Testis (tissue), 2 donors: ENCODE results near the gene CPD.

Experiments used
- POLR2A ChIP-seq: fragments of 450-650 bp; IDR thresholded peaks from one replicate; pipeline ENCODE4 v1.6.1; 2017; ENCODE audit warnings: antibody characterized with exemption, mild to moderate bottlenecking, moderate library complexity
- TF ChIP-seq, protein P1 (sequence below), 3 experiments: fragments of 450-650 bp in 2 of 3; fragments of 200-600 bp in 1 of 3; sonication (generic) in 1 of 3; IDR thresholded peaks; one replicate each; pipeline ENCODE4 v1.5.1; 2016 to 2019; ENCODE audit warnings: antibody characterized with exemption in 3 of 3, mild to moderate bottlenecking in 2 of 3, moderate library complexity in 1 of 3

- TF ChIP-seq POLR2A: no peak
- TF ChIP-seq, protein P1, sequence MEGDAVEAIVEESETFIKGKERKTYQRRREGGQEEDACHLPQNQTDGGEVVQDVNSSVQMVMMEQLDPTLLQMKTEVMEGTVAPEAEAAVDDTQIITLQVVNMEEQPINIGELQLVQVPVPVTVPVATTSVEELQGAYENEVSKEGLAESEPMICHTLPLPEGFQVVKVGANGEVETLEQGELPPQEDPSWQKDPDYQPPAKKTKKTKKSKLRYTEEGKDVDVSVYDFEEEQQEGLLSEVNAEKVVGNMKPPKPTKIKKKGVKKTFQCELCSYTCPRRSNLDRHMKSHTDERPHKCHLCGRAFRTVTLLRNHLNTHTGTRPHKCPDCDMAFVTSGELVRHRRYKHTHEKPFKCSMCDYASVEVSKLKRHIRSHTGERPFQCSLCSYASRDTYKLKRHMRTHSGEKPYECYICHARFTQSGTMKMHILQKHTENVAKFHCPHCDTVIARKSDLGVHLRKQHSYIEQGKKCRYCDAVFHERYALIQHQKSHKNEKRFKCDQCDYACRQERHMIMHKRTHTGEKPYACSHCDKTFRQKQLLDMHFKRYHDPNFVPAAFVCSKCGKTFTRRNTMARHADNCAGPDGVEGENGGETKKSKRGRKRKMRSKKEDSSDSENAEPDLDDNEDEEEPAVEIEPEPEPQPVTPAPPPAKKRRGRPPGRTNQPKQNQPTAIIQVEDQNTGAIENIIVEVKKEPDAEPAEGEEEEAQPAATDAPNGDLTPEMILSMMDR (IDR thresholded peaks at IDR 0.05): no peak
Measured at GRCh38 chr17:30361766-30362279, 16.9 kb upstream of the CPD start.
